GM19468 (cell line): ENCODE results near the gene B3GALT2.
"Not testable (repeated sequence)": the region's sequence is repeated elsewhere in the genome, so short reads cannot be mapped to it uniquely, and the experiment has no call there.

ENCODE experiments used
- ATAC-seq: cut with Tn5 transposase; IDR thresholded peaks from one replicate; pipeline ENCODE4 v1.9.1; 2021; ENCODE audit warnings: mild to moderate bottlenecking, moderate library complexity, moderate number of reproducible peaks; ENCODE audit not compliant: unreplicated experiment; ENCODE audit errors: extremely low read depth

Gene B3GALT2, protein sequence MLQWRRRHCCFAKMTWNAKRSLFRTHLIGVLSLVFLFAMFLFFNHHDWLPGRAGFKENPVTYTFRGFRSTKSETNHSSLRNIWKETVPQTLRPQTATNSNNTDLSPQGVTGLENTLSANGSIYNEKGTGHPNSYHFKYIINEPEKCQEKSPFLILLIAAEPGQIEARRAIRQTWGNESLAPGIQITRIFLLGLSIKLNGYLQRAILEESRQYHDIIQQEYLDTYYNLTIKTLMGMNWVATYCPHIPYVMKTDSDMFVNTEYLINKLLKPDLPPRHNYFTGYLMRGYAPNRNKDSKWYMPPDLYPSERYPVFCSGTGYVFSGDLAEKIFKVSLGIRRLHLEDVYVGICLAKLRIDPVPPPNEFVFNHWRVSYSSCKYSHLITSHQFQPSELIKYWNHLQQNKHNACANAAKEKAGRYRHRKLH

DNA sequence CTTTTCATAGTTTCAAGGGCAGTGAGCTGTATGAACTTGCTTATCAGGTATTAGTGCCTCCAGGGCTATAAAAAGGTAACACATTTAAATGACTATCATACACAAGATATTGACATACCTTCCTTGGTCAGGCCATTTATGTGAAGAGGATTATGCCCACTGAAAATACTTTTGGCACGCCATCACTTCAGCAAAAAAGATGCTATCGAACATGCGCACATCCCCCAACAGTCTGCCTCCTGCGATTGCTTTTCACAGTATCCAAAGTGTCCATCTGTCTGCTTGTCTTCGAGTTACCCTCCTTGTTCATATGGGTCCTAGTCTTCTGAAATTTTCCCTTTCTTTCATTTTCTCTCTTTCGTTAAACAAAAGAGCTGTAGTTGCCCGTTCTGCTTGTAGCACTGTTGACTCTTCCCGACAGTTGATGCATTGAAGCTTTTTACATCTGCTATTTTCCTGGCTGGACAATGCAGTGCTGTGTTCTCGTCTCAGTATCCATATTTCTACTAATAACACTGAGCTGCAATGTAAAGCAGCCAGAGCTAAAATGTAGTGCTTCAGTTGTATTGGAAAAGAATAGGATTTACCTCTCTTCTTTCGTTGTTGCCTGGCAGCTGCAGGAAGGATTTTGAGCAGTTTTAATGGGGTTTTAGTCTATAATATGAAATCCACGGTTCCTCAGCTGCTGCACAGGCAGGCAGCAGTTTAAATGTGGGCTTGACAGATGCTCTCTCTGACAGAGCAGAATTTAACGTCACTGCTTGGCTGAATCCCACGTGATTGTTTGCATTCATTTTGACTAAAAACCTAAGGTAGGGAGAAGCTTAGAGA lies at the start of gene B3GALT2:
TSS of gene B3GALT2 (minus strand) at position 713 of the 831 bp plus-strand sequence. CDS start 5,051 bp downstream, outside the sequence.
- no peak for ATAC-seq

DNA sequence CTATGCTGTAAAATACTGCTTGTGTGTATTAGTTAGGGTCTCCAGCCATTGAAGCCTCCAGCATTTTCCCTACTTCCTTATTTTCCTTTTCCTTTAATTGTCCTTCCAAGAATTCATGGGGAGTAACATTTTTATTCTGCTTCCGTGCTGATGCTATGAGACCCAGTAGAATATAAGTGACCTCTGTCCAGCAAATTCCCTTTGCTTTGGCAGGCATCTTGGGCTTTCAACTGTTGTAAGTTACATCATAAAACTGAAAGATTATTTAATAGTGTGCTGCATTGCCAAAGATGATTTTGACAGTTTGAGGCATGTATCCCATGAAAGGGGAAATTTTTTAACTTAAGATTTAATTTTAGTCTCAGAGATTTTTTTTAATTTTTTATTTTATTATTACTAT lies 48.1 kb upstream of the B3GALT2 start:
- ATAC-seq: no peak

DNA sequence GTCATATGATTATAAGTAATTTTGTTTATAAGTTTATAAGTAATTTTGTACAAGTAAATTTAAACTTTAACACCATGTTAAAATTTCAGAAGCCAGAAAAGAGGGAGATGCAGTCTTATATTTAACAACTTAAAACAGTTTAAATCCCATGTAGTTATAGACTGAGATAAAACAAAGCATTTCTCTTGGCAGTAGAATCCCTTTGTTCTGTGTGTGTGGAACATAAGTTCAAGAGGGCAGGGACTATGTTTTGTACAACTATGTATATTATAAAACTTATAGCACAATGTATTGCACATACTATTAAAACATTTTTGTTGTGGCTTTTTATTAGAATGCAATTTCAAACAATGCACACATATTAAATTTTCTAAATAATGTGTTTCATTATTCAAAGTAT lies 44.7 kb upstream of the B3GALT2 start:
- ATAC-seq: not testable (repeated sequence)

- no peak for ATAC-seq
These were observed 42.7 kb upstream of the B3GALT2 start for GRCh38 chr1:193229136-193229535.

DNA sequence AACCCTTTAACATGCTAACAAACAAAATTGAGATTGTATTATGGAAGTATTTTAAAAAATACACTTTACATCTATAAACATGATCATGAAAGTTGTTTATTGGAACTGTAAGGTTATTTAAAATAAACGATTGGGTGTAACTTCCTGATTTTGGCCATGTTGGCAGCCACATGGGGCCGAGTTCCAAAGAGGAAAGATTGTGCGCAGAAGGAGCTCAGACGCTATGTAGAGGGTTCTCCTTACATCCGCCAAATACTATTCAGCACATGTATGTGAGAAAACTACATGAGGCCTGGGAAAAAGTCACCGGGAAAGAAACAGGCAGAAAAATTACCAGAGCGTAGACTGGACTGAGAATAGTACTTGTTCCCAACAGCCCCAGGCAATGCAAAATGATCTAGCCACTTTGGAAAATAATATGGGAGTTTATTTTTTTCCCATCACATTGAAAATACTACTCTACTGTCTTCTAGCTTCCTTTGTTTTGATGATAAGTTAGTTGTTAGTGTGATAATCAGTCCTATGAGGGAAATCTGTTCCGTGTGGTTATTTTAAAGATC lies 35.7 kb upstream of the B3GALT2 start:
- no peak for ATAC-seq

DNA sequence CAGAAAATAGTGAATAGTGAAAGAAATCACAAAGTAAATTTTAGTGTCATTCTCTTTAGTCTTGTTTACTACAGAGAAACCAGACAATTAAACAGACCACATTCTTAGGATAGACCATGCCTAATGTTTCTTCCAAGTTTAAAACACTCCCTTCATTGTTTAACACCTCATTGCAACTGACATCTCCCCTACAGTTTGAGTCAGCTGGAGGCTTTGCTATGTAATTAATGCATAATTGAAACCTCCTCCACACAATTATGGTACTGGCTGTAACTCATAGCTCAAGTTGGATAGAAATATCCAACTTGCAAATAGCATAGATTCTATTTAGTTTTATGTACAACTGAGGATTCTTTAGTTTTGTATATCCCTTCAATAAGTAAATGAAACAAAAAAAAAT lies 35.2 kb upstream of the B3GALT2 start:
- ATAC-seq: no peak

- ATAC-seq: no peak
These were observed 33.0 kb upstream of the B3GALT2 start for GRCh38 chr1:193219391-193219790.

DNA sequence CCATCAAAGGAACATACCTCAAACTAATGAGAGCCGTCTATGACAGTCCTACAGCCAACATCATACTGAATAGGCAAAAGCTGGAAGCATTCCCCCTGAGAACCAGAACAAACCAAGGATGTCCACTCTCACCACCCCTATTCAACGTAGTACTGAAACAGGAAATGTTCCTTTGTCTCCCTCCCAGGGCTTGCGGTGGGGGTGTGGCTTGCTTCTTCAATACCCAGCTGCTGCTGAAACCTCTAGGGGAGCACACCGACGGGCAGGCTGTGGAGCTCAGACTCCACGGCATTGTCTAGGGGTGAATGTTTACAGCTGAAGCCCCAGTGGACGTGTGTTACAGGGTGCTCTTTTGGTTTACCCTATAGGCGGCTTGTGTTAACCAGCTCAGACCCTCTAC lies 30.5 kb upstream of the B3GALT2 start:
- ATAC-seq: no peak

GRCh38 chr1:193213998-193214397 lies 27.6 kb upstream of the B3GALT2 start:
- ATAC-seq: no peak

DNA sequence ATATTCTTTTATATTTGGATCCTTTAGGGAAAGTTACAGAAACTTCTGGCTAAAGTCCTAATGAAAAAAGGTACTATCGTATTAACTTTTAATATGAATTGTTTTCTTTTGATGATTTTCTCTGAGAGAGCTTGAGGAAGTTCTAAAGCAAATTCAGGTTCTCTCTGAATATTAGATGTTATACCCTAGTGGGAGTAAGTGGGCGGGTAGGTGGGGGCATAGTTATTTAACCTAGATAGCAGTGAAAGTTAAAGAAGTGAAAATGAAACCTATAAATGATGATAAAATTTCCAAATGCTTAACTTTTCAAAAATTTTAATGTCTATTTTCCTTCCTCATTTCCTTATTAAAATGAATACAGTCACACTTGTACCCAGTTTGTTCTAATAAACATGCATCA lies 26.2 kb upstream of the B3GALT2 start:
- ATAC-seq: no peak

GRCh38 chr1:193211539-193211938 lies 25.1 kb upstream of the B3GALT2 start:
- ATAC-seq: peak; percentile 52

- ATAC-seq: no peak
These were observed 24.6 kb upstream of the B3GALT2 start for GRCh38 chr1:193210996-193211395.

DNA sequence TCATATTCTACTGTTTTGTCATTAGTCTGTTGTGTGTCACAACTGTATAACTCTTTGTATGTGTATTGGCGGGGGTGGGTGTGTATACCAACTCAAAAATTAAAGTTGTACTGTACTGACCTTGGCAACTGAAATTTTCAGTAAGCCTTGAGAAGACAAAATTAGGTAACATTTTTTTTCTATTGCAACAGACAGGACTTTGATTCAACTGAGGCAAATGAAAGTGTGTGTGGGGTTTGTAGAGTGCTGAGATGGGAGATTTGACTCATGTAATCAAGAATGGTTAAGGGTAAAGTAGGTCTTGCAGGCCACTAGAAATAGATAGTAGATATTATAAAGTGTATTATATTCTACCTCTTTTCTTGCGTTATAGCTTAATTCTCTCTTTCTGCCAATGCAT lies 14.6 kb upstream of the B3GALT2 start:
- no peak for ATAC-seq

- ATAC-seq: no peak
These were observed 13.5 kb upstream of the B3GALT2 start for GRCh38 chr1:193199940-193200339.

GRCh38 chr1:193192586-193192985 lies 6.2 kb upstream of the B3GALT2 start:
- no peak for ATAC-seq

DNA sequence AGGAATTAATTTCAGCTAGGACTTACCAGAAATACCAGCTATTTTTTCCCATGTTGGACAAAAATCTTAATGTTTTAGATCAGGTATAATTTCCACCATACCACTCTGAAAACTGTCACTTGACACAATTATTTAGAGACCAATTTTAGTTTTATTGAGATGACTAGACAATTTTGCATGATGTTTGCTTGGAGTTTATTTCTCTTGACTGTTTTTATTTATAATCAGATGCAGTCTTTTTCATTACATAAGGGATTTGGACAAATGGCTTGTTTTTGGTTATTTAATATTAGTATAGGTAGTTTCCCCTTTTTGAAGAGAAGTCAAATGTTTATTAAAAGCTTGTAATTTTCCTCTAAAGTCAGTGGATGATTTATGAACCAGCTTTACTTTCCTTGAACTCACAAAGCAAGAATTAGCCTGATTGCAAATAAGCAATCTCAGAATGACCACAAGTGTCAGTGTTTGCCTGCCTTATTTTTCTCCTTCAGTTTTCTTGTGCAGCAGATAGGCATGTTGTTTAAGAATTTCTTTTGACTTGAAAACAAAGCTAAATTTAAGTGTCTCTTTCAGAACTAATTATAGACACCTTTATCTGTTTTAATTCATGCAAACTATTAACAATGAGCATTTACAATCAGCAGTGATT lies 3.8 kb upstream of the B3GALT2 start:
- no peak for ATAC-seq

GRCh38 chr1:193189442-193190095 lies 3.2 kb upstream of the B3GALT2 start:
- ATAC-seq: no peak

DNA sequence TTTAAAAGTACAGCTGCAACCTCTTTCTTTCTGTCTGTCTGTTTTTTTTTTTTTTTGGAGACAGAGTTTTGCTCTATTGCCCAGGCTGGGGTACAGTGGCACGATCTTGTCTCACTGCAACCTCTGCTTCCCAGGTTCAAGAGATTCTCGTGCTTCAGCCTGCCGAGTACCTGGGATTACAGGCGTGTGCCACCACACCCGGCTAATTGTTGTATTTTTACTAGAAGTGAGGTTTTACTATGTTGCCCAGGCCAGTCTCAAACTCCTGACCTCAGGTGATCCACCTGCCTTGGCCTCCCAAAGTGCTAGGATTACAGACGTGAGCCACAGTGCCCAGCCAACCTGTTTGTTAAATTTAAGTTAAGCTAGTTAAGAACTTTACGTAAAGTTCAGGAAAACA lies 2.5 kb upstream of the B3GALT2 start:
- ATAC-seq: not testable (repeated sequence)

- ATAC-seq: no peak
These were observed 701 bp upstream of the B3GALT2 start for GRCh38 chr1:193187114-193187513.

- no peak for ATAC-seq
These were observed 1.2 kb downstream of the B3GALT2 start for GRCh38 chr1:193185211-193185610.
